ENCODE data around the gene FAM114A2. TPM values are rescaled to one million over a fixed set of nuclear protein-coding genes. Genes with fewer than 3 reads are reported as not detected.
"Not testable (repeated sequence)": the region's sequence is repeated elsewhere in the genome, so short reads cannot be mapped to it uniquely, and the experiment has no call there.

The FAM114A2 gene
- total RNA-seq, 2 donors from 2014 or later = 18.0 to 19.7 TPM

GRCh38 chr5:154072414-154073171, 33.9 kb upstream of the FAM114A2 start:
- Histone ChIP-seq H3K4me3 (ENCODE audit: low read length) (no peak overlapping the region), H3K9me3 (ENCODE audit: control insufficient read depth, low read length) (no peaks in the 10 kb centered on the region), H3K9ac (ENCODE audit: extremely low read depth, low read length, poor library complexity, severe bottlenecking) (no peak overlapping the region), H3K27me3 (ENCODE audit: control insufficient read depth, insufficient read depth, low read length, poor library complexity, severe bottlenecking) (no peaks in the 10 kb centered on the region), H3K4me1 (ENCODE audit: control insufficient read depth, insufficient read depth, low read length) (no peaks in the 10 kb centered on the region), H3K27ac (ENCODE audit: low read depth, low read length) (no peak overlapping the region), H3K36me3 (ENCODE audit: control insufficient read depth, insufficient read depth, low read length) (no peaks in the 10 kb centered on the region)
- peaks cover 11% of the 10 kb centered on the region for H3K9me3 Mint-ChIP-seq
- H3K4me1 Mint-ChIP-seq = peaks cover 9% of the 10 kb centered on the region
- WGBS, 2 experiments (ENCODE audit: insufficient coverage in 1 of 2, insufficient read length in 1 of 2) = 35 to 49% methylated on average over 7 to 18 of the region's 18 CpGs
- peaks cover 5% of the 10 kb centered on the region for H3K36me3 Mint-ChIP-seq (ENCODE audit: low read depth)
- no peak overlapping the region for H3K27ac Mint-ChIP-seq
- peak; percentile 95 for DNase-seq
- TF ChIP-seq, protein P1, sequence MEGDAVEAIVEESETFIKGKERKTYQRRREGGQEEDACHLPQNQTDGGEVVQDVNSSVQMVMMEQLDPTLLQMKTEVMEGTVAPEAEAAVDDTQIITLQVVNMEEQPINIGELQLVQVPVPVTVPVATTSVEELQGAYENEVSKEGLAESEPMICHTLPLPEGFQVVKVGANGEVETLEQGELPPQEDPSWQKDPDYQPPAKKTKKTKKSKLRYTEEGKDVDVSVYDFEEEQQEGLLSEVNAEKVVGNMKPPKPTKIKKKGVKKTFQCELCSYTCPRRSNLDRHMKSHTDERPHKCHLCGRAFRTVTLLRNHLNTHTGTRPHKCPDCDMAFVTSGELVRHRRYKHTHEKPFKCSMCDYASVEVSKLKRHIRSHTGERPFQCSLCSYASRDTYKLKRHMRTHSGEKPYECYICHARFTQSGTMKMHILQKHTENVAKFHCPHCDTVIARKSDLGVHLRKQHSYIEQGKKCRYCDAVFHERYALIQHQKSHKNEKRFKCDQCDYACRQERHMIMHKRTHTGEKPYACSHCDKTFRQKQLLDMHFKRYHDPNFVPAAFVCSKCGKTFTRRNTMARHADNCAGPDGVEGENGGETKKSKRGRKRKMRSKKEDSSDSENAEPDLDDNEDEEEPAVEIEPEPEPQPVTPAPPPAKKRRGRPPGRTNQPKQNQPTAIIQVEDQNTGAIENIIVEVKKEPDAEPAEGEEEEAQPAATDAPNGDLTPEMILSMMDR (conservative IDR thresholded peaks at IDR 0.05) = peak; percentile 99
- no peak overlapping the region for H3K4me3 Mint-ChIP-seq
- peaks cover 16% of the 10 kb centered on the region for H3K27me3 Mint-ChIP-seq (ENCODE audit: insufficient read depth)

GRCh38 chr5:154071799-154072413, 33.2 kb upstream of the FAM114A2 start:
- H3K36me3 ChIP-seq (ENCODE audit: control insufficient read depth, insufficient read depth, low read length) = no peaks in the 10 kb centered on the region
- no peak overlapping the region for H3K4me3 ChIP-seq (ENCODE audit: low read length)
- H3K4me1 Mint-ChIP-seq = peaks cover 9% of the 10 kb centered on the region
- no peak overlapping the region for H3K27ac Mint-ChIP-seq
- TF ChIP-seq, protein P1 (conservative IDR thresholded peaks at IDR 0.05) = no peak
- H3K9me3 Mint-ChIP-seq = peaks cover 11% of the 10 kb centered on the region
- H3K4me1 ChIP-seq (ENCODE audit: control insufficient read depth, insufficient read depth, low read length) = no peaks in the 10 kb centered on the region
- no peak overlapping the region for H3K27ac ChIP-seq (ENCODE audit: low read depth, low read length)
- no peak for DNase-seq
- no peaks in the 10 kb centered on the region for H3K9me3 ChIP-seq (ENCODE audit: control insufficient read depth, low read length)
- H3K27me3 ChIP-seq (ENCODE audit: control insufficient read depth, insufficient read depth, low read length, poor library complexity, severe bottlenecking) = no peaks in the 10 kb centered on the region
- no peak overlapping the region for H3K9ac ChIP-seq (ENCODE audit: extremely low read depth, low read length, poor library complexity, severe bottlenecking)
- peaks cover 5% of the 10 kb centered on the region for H3K36me3 Mint-ChIP-seq (ENCODE audit: low read depth)
- 88 to 89% methylated on average over 2 of the region's 2 CpGs for WGBS, 2 experiments (ENCODE audit: insufficient coverage in 1 of 2, insufficient read length in 1 of 2)
- H3K27me3 Mint-ChIP-seq (ENCODE audit: insufficient read depth) = peaks cover 16% of the 10 kb centered on the region
- no peak overlapping the region for H3K4me3 Mint-ChIP-seq

DNA sequence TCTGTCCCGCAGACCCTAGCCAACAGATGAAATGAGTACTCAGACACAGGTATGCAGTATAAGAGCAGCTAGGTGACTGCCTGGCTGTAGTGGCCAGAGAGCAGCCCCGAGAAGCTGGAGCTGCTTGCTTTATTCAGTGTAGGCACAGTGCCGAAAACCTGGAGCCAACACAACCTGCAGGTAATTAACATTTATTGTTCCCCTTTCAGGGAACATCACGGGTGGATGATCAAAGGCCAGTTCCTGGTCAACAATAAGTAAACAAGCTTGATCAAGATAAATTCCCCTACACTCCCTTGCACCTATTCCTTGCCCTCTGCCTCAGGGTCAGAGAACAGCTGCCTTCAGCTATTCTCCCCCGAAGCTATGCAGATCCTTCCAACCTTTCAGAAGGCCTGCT, 31.1 kb upstream of the FAM114A2 start:
- peaks cover 11% of the 10 kb centered on the region for H3K9me3 Mint-ChIP-seq
- H3K36me3 Mint-ChIP-seq (ENCODE audit: low read depth); H3K27ac Mint-ChIP-seq; H3K9ac ChIP-seq (ENCODE audit: extremely low read depth, low read length, poor library complexity, severe bottlenecking); H3K27ac ChIP-seq (ENCODE audit: low read depth, low read length); H3K36me3 ChIP-seq (ENCODE audit: control insufficient read depth, insufficient read depth, low read length); H3K4me3 Mint-ChIP-seq; H3K4me3 ChIP-seq (ENCODE audit: low read length); H3K9me3 ChIP-seq (ENCODE audit: control insufficient read depth, low read length); DNase-seq; H3K4me1 ChIP-seq (ENCODE audit: control insufficient read depth, insufficient read depth, low read length); H3K27me3 ChIP-seq (ENCODE audit: control insufficient read depth, insufficient read depth, low read length, poor library complexity, severe bottlenecking): not testable (repeated sequence)
- peaks cover 13% of the 10 kb centered on the region for H3K4me1 Mint-ChIP-seq
- peaks cover 16% of the 10 kb centered on the region for H3K27me3 Mint-ChIP-seq (ENCODE audit: insufficient read depth)
- WGBS, 2 experiments (ENCODE audit: insufficient coverage in 1 of 2, insufficient read length in 1 of 2) = 92 to 98% methylated on average over 4 to 5 of the region's 5 CpGs

All from endodermal cell (in vitro differentiated cells).